AG10803 (cell line): ENCODE data around the gene IL4R.

Experiments
- DNase-seq: peaks from one replicate; pipeline ENCODE4 v3.0.0; 2010; ENCODE audit warnings: low read depth
- H3K4me3 ChIP-seq: 2 replicates; pipeline ENCODE4 v1.5.1; 2011; ENCODE audit warnings: mild to moderate bottlenecking, low read length, control low read depth
- CTCF ChIP-seq: conservative IDR thresholded peaks from 2 replicates; pipeline ENCODE4 v1.5.1; 2011; ENCODE audit warnings: mild to moderate bottlenecking, low read length, control low read depth, inconsistent platforms

The IL4R gene

GRCh38 chr16:27366687-27367460, 53.1 kb downstream of the IL4R start:
- TF ChIP-seq CTCF: no peak
- no peak overlapping the region for H3K4me3 ChIP-seq
- DNase-seq: no peak

- H3K4me3 ChIP-seq: peak overlapping the region; percentile 43
- TF ChIP-seq CTCF: peak; percentile 84
- DNase-seq: peak; percentile 71
These were observed 53.9 kb downstream of the IL4R start for GRCh38 chr16:27367461-27368357.

GRCh38 chr16:27368358-27368722, 54.6 kb downstream of the IL4R start:
- no peak for DNase-seq
- no peak overlapping the region for H3K4me3 ChIP-seq
- no peak for TF ChIP-seq CTCF

GRCh38 chr16:27369806-27370205, 56.0 kb downstream of the IL4R start:
- DNase-seq: peak; percentile 23
- no peak for TF ChIP-seq CTCF
- H3K4me3 ChIP-seq: no peak overlapping the region

- no peak for DNase-seq
- no peak overlapping the region for H3K4me3 ChIP-seq
- TF ChIP-seq CTCF: no peak
These were observed 56.5 kb downstream of the IL4R start for GRCh38 chr16:27370318-27370717.

GRCh38 chr16:27373312-27373711, 59.5 kb downstream of the IL4R start:
- no peak overlapping the region for H3K4me3 ChIP-seq
- no peak for TF ChIP-seq CTCF
- DNase-seq: no peak

GRCh38 chr16:27374221-27374803, 60.5 kb downstream of the IL4R start:
- H3K4me3 ChIP-seq: no peak overlapping the region
- TF ChIP-seq CTCF: no peak
- no peak for DNase-seq
